Naive B cell (primary cell): ENCODE data around the gene XPC. TPM values are rescaled to one million over a fixed set of nuclear protein-coding genes. Genes with fewer than 3 reads are reported as not detected.

ENCODE experiments used
- ATAC-seq, 2 donors: fragments of 150-1000 bp; cut with Tn5 transposase; 2 replicates each; pipeline ENCODE4 v1.10.0; 2021; ENCODE audit warnings: low read depth in 2 of 2, mild to moderate bottlenecking in 2 of 2, moderate library complexity in 2 of 2
- DNase-seq: peaks from one replicate; pipeline ENCODE4 v3.0.0; 2022
- H3K27ac Mint-ChIP-seq, 6 donors: one replicate each; pipeline ENCODE4 v1.8.0; 2020 to 2022; ENCODE audit warnings: mild to moderate bottlenecking in 6 of 6, mixed read lengths in 6 of 6, moderate library complexity in 5 of 6, inconsistent platforms in 2 of 6
- H3K27me3 Mint-ChIP-seq, 3 donors: one replicate each; pipeline ENCODE4 v1.8.0; 2021 to 2022; ENCODE audit warnings: mixed read lengths in 3 of 3, mild to moderate bottlenecking in 1 of 3
- H3K36me3 Mint-ChIP-seq, 2 donors: one replicate each; pipeline ENCODE4 v1.8.0; 2020 to 2022; ENCODE audit warnings: mixed read lengths in 2 of 2, inconsistent platforms in 1 of 2, mild to moderate bottlenecking in 1 of 2
- H3K4me1 Mint-ChIP-seq, 3 donors: one replicate each; pipeline ENCODE4 v1.8.0; 2020 to 2022; ENCODE audit warnings: mixed read lengths in 3 of 3, inconsistent platforms in 1 of 3, mild to moderate bottlenecking in 1 of 3, moderate library complexity in 1 of 3
- H3K4me3 Mint-ChIP-seq, 8 donors: one replicate each; pipeline ENCODE4 v1.8.0; 2020 to 2022; ENCODE audit warnings: mild to moderate bottlenecking in 8 of 8, mixed read lengths in 8 of 8, moderate library complexity in 8 of 8, inconsistent platforms in 2 of 8
- H3K9me3 Mint-ChIP-seq, 7 donors: one replicate each; pipeline ENCODE4 v1.8.0; 2020 to 2022; ENCODE audit warnings: mixed read lengths in 7 of 7, mild to moderate bottlenecking in 5 of 7, inconsistent platforms in 2 of 7, moderate library complexity in 1 of 7
- polyA plus RNA-seq, 6 donors: library from polyadenylated mRNA; unstranded; fragments of 300-500 nt; fragmentation: Illumina TruSeq; gene quantifications; one replicate each; pipeline ENCODE4 v1.2.3, GENCODE V29; 2021; ENCODE audit warnings: low read depth in 6 of 6

XPC gene
- polyA plus RNA-seq, 6 donors from 2014 or later: 10.0 to 36.6 (median 32.3) TPM

DNA sequence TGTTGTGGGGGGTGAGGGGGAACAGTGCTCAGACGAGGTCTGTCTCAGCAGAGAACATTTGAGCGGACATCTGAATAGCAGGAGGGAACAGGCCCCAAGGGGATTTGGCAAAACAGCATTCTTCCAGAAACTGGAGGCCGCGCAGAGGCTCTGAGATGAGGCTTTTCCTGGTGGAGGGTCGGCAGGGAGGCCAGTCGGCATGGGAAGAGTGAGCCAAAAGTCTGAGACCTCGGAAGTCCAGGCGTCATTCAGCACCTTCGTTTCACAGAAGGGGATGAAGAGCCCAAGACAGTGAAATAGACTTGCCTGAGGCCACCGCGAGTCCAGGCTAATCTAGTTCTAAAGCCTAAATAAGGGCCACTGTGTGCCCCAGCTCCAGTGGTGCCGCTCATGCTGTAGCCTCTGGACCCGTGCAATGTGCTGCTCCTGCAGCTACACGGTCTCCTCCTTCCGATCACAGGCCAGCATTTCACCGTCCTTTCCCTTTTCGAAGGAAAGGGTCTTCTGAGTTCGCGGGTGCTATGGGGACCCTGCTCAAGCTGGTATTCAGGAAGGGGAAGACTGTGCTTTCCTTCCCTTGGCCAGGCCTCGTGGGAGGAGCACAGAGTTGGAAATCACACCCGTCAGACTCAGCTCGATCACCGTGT, 24.6 kb upstream of the XPC start:
- DNase-seq (no peak), ATAC-seq (no peak)
- H3K9me3 Mint-ChIP-seq: no peaks in the 10 kb centered on the region
- H3K27me3 Mint-ChIP-seq: no peaks in the 10 kb centered on the region
- H3K4me3 Mint-ChIP-seq: peak overlapping the region in 1 of 8 donors; percentile 68
- peaks cover 8 to 14% of the 10 kb centered on the region in 2 donors for H3K36me3 Mint-ChIP-seq
- peak overlapping the region in 3 of 6 donors; percentile 14 to 76 (median 76) for H3K27ac Mint-ChIP-seq
- peaks cover 3 to 5% (median 4%) of the 10 kb centered on the region in 3 donors for H3K4me1 Mint-ChIP-seq

DNA sequence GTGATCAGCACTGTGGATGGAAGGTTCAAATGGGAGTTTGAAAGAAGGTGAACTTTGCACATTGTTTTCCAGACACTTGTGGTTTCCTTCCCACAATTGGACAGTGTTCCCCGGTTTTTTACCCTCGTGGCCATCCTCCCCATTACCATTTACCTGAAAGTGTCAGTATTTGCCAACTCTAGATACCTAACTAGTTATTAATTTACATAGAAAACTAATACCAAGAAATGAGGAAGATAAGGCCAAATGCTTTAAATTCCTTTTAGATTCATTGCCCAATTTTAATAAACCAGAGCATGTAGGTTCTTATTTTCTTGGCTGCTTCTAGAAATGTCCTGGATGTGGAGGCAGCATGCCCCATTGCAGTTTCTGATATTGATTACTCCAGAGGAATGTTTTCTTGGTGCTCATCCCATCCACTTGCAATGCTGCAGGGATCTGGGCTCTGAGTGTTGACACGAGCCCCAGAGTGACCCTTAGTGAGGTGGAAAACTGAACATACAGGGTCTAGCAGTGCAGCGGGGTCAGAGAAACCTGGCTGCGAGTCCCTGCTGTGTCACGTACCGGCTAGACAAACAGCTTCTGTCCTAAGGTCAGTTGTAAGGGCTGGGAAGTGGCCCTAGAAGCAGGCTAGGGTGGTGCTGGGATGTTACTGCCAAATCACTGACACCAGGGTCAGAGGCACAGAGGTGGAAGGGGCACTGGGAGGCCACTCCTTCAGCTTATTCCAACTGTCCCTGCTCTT, 23.7 kb upstream of the XPC start:
- no peak for ATAC-seq
- H3K27ac Mint-ChIP-seq: no peak overlapping the region
- no peak for DNase-seq

DNA sequence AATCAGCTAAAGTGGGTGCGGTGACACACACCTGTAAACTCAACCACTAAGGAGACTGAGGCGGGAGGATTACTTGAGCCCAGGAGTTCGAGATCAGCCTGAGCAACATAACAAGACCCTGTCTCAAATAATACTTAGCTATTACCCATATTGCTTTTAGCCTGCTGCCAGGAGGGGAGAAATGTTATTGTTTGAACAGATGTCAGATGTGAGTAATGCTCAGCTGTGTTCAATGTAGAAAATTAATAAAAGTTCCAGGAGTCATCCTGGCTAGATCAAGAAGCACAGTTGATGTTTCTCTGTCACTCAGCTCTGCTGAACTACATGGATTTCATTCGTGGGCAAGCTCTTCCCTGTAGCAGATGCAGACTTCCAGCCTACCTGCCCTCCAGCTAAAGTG, 22.4 kb upstream of the XPC start:
- Mint-ChIP-seq H3K4me1 (peaks cover 3 to 5% (median 4%) of the 10 kb centered on the region in 3 donors), H3K4me3 (no peak overlapping the region), H3K36me3 (peaks cover 17 to 20% of the 10 kb centered on the region in 2 donors), H3K27me3 (no peaks in the 10 kb centered on the region), H3K9me3 (no peaks in the 10 kb centered on the region), H3K27ac (peak overlapping the region in 1 of 6 donors; percentile 6)
- DNase-seq (no peak), ATAC-seq (no peak)

More for the DNA sequence above, 23.7 kb upstream of the XPC start:
- H3K9me3 Mint-ChIP-seq: no peaks in the 10 kb centered on the region
- no peaks in the 10 kb centered on the region for H3K27me3 Mint-ChIP-seq
- peaks cover 3 to 5% (median 4%) of the 10 kb centered on the region in 3 donors for H3K4me1 Mint-ChIP-seq
- no peak overlapping the region for H3K4me3 Mint-ChIP-seq
- H3K36me3 Mint-ChIP-seq: peaks cover 16 to 20% of the 10 kb centered on the region in 2 donors

DNA sequence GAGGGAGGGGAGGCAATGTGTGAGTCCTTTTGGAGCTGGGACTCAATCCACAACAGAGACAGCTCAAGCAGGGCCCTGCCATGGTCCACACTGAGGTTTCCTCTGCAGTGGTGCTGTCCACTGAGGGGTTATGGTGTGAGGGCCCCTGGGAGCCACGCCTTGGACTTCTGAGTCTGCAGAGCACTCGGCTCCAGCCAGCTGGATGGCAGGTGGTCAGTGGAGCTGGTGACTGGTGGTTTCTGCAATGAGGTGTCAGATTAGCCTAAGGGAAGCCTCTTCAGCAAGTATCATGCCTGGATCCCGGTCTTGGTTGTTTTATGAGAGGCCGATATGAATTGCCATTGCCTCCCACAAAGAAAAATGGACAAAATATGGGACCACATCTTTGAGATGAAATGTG, 21.9 kb upstream of the XPC start:
- H3K27me3 Mint-ChIP-seq: no peaks in the 10 kb centered on the region
- no peaks in the 10 kb centered on the region for H3K9me3 Mint-ChIP-seq
- ATAC-seq (no peak), DNase-seq (no peak)
- peaks cover 17 to 24% of the 10 kb centered on the region in 2 donors for H3K36me3 Mint-ChIP-seq
- H3K27ac Mint-ChIP-seq: peak overlapping the region in 1 of 6 donors; percentile 26
- H3K4me3 Mint-ChIP-seq: no peak overlapping the region
- peaks cover 3 to 5% (median 4%) of the 10 kb centered on the region in 3 donors for H3K4me1 Mint-ChIP-seq

DNA sequence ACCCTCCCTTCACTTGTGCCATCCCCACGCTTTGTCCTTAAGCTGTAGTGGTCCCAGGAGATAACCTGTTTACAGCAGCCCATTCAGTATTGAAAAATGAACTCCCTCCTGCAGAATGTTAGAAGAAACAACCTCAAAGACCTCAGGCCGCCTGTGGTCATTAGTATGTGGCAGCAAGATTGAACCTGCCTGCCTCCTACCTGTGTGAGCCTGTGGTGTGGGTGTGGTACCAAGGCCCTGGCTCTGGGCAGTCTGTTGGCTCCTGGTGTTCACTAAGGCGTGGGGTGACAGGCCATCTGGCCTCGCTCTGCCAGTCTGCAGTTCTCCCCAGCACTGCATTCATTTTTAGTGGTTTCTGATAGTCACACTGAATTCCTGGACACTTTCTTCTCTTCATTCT, 21.2 kb upstream of the XPC start:
- no peaks in the 10 kb centered on the region for H3K9me3 Mint-ChIP-seq
- no peak for DNase-seq
- peak overlapping the region in 2 of 6 donors; percentile 26 to 50 for H3K27ac Mint-ChIP-seq
- H3K27me3 Mint-ChIP-seq: no peaks in the 10 kb centered on the region
- peaks cover 3 to 9% (median 5%) of the 10 kb centered on the region in 3 donors for H3K4me1 Mint-ChIP-seq
- no peak for ATAC-seq
- H3K36me3 Mint-ChIP-seq: peaks cover 17 to 29% of the 10 kb centered on the region in 2 donors
- no peak overlapping the region for H3K4me3 Mint-ChIP-seq

DNA sequence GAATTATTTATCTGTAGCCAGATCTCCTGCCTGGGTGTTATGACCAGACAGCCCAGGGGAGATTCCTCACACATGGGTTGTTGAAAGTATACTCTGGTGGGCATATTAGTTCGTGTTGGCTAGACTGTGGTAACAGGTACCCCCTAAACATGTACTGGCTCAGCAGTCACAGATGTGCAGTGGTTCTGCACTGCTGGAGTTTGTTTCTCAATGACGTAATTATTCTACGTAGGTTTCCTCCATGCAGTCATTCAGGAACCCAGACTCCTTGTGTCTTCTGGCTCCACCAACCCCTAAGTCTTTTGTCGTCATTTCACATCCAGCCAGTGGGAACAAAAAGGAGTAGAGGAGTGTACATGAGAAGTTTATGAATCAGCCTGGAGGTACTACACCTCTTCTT, 16.5 kb upstream of the XPC start:
- no peak overlapping the region for H3K27ac Mint-ChIP-seq
- peaks cover 0 to 2% (median 0%) of the 10 kb centered on the region in 7 donors for H3K9me3 Mint-ChIP-seq
- H3K36me3 Mint-ChIP-seq: peaks cover 15 to 33% of the 10 kb centered on the region in 2 donors

DNA sequence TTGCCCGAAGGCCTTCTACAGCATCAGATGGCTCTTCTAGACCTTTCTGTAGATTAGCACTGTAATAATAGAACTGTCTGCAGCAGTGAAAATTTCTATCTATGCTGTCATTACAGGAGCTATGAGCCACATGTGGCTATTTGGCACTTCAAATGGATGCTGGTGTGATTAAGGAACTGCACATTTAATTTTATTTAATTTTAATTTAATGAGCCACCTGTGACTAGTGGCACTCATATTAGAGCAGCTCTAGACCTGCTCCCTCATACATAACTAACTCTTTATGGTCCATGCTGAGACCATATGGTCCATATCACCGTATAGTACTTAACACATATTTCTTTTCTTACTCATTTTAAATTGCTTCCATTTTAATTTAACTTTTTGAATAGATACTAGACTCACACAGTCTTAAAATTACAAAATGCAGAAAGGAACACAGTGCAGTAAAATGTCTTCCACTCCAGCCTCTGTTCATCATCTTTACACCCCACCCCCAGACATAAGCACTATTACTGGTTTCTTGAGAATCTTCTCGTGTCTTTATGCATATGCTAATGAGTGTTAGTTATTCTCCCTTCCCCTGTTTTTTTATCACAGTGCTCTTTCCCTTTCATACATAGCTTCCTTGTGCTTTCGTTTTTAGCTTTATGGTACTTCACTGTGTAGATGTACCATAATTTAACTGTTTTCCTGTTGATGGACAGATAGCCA, 9.8 kb upstream of the XPC start:
- H3K27me3 Mint-ChIP-seq: no peaks in the 10 kb centered on the region
- no peak overlapping the region for H3K4me3 Mint-ChIP-seq
- peaks cover 0 to 6% (median 0%) of the 10 kb centered on the region in 7 donors for H3K9me3 Mint-ChIP-seq
- peaks cover 37 to 62% (median 43%) of the 10 kb centered on the region in 3 donors for H3K4me1 Mint-ChIP-seq
- no peak overlapping the region for H3K27ac Mint-ChIP-seq
- DNase-seq (no peak), ATAC-seq (no peak)
- H3K36me3 Mint-ChIP-seq: peaks cover 16 to 31% of the 10 kb centered on the region in 2 donors

More for the DNA sequence above, 16.5 kb upstream of the XPC start:
- no peak for ATAC-seq
- DNase-seq: no peak
- Mint-ChIP-seq H3K4me3 (no peak overlapping the region), H3K27me3 (no peaks in the 10 kb centered on the region), H3K4me1 (peaks cover 23 to 38% (median 33%) of the 10 kb centered on the region in 3 donors)

DNA sequence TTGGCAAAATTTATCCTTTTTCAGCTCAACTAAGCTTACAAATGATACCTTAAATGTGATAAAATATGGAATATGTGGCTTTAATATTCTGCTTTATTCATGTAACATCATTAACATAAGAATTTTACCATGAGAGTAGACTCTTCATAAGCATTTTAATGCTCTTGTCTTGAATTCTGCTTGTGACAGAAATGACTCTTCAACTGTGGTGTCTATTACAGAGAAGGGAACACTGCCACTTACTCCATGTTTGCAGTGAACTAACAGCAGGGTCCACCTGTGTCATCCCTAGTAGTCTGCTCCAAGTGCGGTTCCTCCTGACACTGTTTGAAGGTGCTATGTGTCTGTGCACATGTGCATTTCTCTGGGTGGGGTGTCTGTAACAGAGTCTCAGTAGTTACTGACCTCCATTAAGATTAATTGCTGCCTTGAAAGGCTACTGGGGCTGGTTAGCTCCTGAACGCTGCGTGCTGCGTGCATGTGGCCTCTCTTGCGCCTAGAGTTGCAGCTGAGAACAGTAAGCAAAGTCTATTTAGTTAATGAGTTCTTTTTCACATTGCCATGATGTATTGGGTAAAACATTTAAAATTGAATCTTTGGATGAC, 8.6 kb upstream of the XPC start:
- ATAC-seq (no peak), DNase-seq (no peak)
- peak overlapping the region in 1 of 6 donors; percentile 48 for H3K27ac Mint-ChIP-seq
- H3K4me1 Mint-ChIP-seq: peaks cover 35 to 50% (median 37%) of the 10 kb centered on the region in 3 donors
- H3K36me3 Mint-ChIP-seq: peaks cover 16 to 31% of the 10 kb centered on the region in 2 donors
- no peak overlapping the region for H3K4me3 Mint-ChIP-seq
- H3K9me3 Mint-ChIP-seq: peaks cover 0 to 6% (median 0%) of the 10 kb centered on the region in 7 donors
- no peaks in the 10 kb centered on the region for H3K27me3 Mint-ChIP-seq

DNA sequence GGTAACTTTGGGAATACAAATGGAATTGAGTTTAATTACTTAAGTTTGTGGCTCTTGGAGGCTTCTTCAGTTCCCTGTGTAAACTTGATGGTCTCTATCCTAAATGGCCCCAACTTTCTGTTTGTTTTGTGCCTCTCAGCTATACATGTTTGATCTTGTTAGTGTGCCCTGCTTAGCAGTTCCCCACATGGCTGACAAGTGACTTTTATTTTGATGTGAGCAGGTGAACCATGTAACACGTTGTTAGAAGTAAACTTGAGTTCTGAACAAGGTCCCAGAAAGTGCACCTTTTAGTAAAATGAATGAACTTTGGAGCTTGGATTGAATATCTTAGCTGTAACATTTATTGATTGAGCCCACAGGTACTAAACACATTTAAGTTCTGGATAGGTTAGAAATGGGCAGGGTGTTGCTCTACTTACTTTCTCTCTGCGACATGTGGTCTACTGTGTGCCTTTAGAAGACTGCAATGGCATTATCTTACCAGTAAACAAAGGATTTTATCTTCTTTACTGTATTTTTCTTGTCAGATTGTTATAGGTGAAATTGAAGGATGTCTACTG, 4.7 kb upstream of the XPC start:
- H3K27me3 Mint-ChIP-seq: no peaks in the 10 kb centered on the region
- DNase-seq (no peak), ATAC-seq (no peak)
- no peak overlapping the region for H3K4me3 Mint-ChIP-seq
- peaks cover 20 to 31% (median 30%) of the 10 kb centered on the region in 3 donors for H3K4me1 Mint-ChIP-seq
- H3K9me3 Mint-ChIP-seq: peaks cover 0 to 2% (median 0%) of the 10 kb centered on the region in 7 donors
- peak overlapping the region in 1 of 6 donors; percentile 6 for H3K27ac Mint-ChIP-seq
- peaks cover 11% of the 10 kb centered on the region in 2 donors for H3K36me3 Mint-ChIP-seq

DNA sequence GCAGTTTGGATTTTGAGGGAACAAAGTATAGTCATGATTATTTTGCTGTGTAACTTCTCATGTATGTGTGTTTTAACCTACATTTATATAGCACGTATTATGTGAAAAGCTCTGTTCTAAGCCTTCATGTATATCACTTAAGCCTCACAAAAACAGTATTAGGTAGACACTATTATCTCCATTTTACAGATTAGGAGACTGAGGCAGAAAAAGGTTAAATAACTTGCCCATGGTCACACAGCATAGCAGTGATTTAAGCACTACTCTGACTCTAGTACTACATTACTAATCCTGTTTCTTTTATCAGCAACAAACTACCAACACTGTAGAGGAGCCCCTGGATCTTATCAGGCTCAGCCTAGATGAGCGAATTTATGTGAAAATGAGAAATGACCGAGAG, 2.9 kb upstream of the XPC start:
- Mint-ChIP-seq H3K27me3 (no peaks in the 10 kb centered on the region), H3K36me3 (peaks cover 0 to 11% of the 10 kb centered on the region in 2 donors), H3K4me3 (peak overlapping the region in 2 of 8 donors; percentile 6 to 18), H3K4me1 (peaks cover 32 to 37% (median 35%) of the 10 kb centered on the region in 3 donors), H3K27ac (peak overlapping the region in 1 of 6 donors; percentile 38), H3K9me3 (peaks cover 0 to 2% (median 0%) of the 10 kb centered on the region in 7 donors)
- ATAC-seq (no peak), DNase-seq (no peak)

DNA sequence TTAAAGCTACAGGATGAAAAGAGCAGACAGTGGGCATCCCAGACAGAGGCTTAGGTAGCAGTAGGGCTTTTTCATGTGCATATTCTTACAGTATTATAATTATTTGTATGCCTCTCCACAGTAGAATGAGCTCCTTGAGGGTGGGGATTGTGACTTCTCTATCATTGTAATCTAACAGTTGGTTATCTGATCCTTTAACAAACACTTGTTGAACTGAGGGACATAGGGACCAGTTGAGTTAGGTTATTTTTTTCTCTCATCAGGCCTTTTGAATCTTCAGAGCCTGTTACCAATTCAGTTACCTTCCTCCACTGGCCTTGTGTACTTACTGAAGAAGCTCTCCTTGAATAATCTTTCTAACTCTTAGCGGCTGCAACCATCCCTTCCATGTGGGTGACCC, 1.4 kb upstream of the XPC start:
- H3K4me1 Mint-ChIP-seq: peaks cover 45 to 51% (median 49%) of the 10 kb centered on the region in 3 donors
- peaks cover 0 to 11% of the 10 kb centered on the region in 2 donors for H3K36me3 Mint-ChIP-seq
- H3K27me3 Mint-ChIP-seq: no peaks in the 10 kb centered on the region
- DNase-seq (no peak), ATAC-seq (no peak)
- H3K27ac Mint-ChIP-seq: peak overlapping the region; percentile 71 to 100 (median 100)
- H3K9me3 Mint-ChIP-seq: peaks cover 0 to 2% (median 0%) of the 10 kb centered on the region in 7 donors
- H3K4me3 Mint-ChIP-seq: peak overlapping the region in 7 of 8 donors; percentile 93 to 99 (median 99)

DNA sequence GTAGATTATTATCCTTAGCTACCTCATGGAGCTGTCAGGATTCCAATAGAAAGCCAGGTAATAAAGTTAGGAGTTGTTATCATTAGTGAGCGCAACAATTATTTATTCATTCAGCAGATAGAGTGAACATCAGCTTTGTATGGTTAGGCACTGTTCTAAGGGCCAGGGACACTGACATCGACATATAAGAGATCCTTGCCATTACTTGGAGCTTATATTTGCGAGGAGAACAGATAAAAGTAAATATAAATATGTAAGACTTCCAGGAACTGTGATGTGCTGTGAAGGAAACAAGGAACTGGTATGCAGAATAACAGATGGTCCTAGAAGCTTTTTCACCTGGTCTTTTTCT, 689 bp upstream of the XPC start:
- Mint-ChIP-seq H3K36me3 (peaks cover 0 to 11% of the 10 kb centered on the region in 2 donors), H3K27me3 (no peaks in the 10 kb centered on the region), H3K4me1 (peaks cover 46 to 54% (median 51%) of the 10 kb centered on the region in 3 donors), H3K9me3 (peaks cover 0 to 2% (median 0%) of the 10 kb centered on the region in 7 donors), H3K4me3 (peak overlapping the region; percentile 93 to 99 (median 99)), H3K27ac (peak overlapping the region; percentile 98 to 100 (median 100))
- DNase-seq (no peak), ATAC-seq (no peak)
